AG04450 (cell line): Measurements from ENCODE around the gene INSC. TPM values are rescaled to one million over a fixed set of nuclear protein-coding genes. Genes with fewer than 3 reads are reported as not detected.

Source experiments
- CTCF ChIA-PET: fragments of 300-600, 350-600 bp; formaldehyde crosslinking; extraction: SDS; loops from one replicate; lab custom pipeline; 2022; ENCODE audit warnings: antibody characterized with exemption, inconsistent platforms; lab: Charles Lee
- POLR2A ChIA-PET: fragments of 350-600 bp; formaldehyde crosslinking; extraction: SDS; loops from one replicate; lab custom pipeline; 2021; ENCODE audit warnings: antibody characterized with exemption, inconsistent platforms; lab: Yijun Ruan, JAX
- DNase-seq: peaks from one replicate; pipeline ENCODE4 v3.0.0-alpha.2; 2011; ENCODE audit warnings: low read depth, low spot score
- H3K27ac ChIP-seq: one replicate; pipeline ENCODE4 v1.5.1; 2012; ENCODE audit warnings: low read depth, low read length, control low read depth
- H3K27me3 ChIP-seq: one replicate; pipeline ENCODE4 v1.6.0; 2012; ENCODE audit warnings: low read length; ENCODE audit not compliant: control insufficient read depth, insufficient read depth
- H3K4me3 ChIP-seq: 2 replicates; pipeline ENCODE4 v1.5.1; 2011; ENCODE audit warnings: mild to moderate bottlenecking, low read depth, low read length, control low read depth
- H3K9me3 ChIP-seq: 2 replicates; pipeline ENCODE4 v1.5.1; 2012; ENCODE audit warnings: low read length; ENCODE audit not compliant: control insufficient read depth, insufficient read depth
- CTCF ChIP-seq: IDR thresholded peaks from 2 replicates; pipeline ENCODE4 v1.5.1; 2011; ENCODE audit warnings: low read depth, low read length, control low read depth, inconsistent platforms
- polyA plus RNA-seq: library from polyadenylated mRNA; depleted of rRNA; stranded (reverse); fragments of >200 nt; gene quantifications from 2 replicates; pipeline ENCODE4 v1.2.3, GENCODE V29; 2011

Gene INSC
- polyA plus RNA-seq, 1 experiment, result 0.53 TPM

- ChIA-PET POLR2A (no interaction called here), CTCF (interaction anchor here (3.9 to 5.1 kb wide), 2 partner anchors 113 kb away, joined by 28 to 97 read pairs; no protein-coding TSS in a partner anchor)
- H3K27ac ChIP-seq, result no peak overlapping the region
- DNase-seq, result no peak
- H3K27me3 ChIP-seq, result no peaks in the 10 kb centered on the region
- H3K9me3 ChIP-seq, result no peaks in the 10 kb centered on the region
- H3K4me3 ChIP-seq, result no peak overlapping the region
- TF ChIP-seq CTCF, result no peak
Measured at GRCh38 chr11:15213471-15214231, 98.9 kb downstream of the INSC start.

GRCh38 chr11:15215005-15215404, 100.3 kb downstream of the INSC start:
- H3K27me3 ChIP-seq, result no peaks in the 10 kb centered on the region
- no peak for DNase-seq
- no peak overlapping the region for H3K4me3 ChIP-seq
- H3K9me3 ChIP-seq, result no peaks in the 10 kb centered on the region
- CTCF ChIA-PET, result interaction anchor here (3.9 kb wide), 1 partner anchor 115 kb away, joined by 28 read pairs; no protein-coding TSS in a partner anchor
- no peak overlapping the region for H3K27ac ChIP-seq
- POLR2A ChIA-PET, result no interaction called here
- TF ChIP-seq CTCF, result no peak

- no peaks in the 10 kb centered on the region for H3K9me3 ChIP-seq
- TF ChIP-seq CTCF, result peak; percentile 45
- H3K4me3 ChIP-seq, result no peak overlapping the region
- H3K27me3 ChIP-seq, result no peaks in the 10 kb centered on the region
- no peak overlapping the region for H3K27ac ChIP-seq
- DNase-seq, result no peak
- ChIA-PET CTCF (interaction anchor here (0.6 to 3.9 kb wide), 9 partner anchors 9 to 310 kb away, joined by 3 to 28 read pairs (median 3); no protein-coding TSS in a partner anchor), POLR2A (no interaction called here)
Measured at GRCh38 chr11:15216678-15217077, 102.0 kb downstream of the INSC start.

- no peaks in the 10 kb centered on the region for H3K9me3 ChIP-seq
- TF ChIP-seq CTCF, result no peak
- POLR2A ChIA-PET, result no interaction called here
- H3K4me3 ChIP-seq, result no peak overlapping the region
- CTCF ChIA-PET, result interaction anchor here (0.6 to 3.9 kb wide), 7 partner anchors 9 to 309 kb away, joined by 3 to 28 read pairs (median 3); no protein-coding TSS in a partner anchor
- H3K27ac ChIP-seq, result no peak overlapping the region
- no peak for DNase-seq
- no peaks in the 10 kb centered on the region for H3K27me3 ChIP-seq
Measured at GRCh38 chr11:15217416-15217815, 102.7 kb downstream of the INSC start.

- TF ChIP-seq CTCF, result no peak
- H3K27me3 ChIP-seq, result no peaks in the 10 kb centered on the region
- ChIA-PET CTCF (no interaction called here), POLR2A (no interaction called here)
- no peaks in the 10 kb centered on the region for H3K9me3 ChIP-seq
- H3K4me3 ChIP-seq, result no peak overlapping the region
- H3K27ac ChIP-seq, result no peak overlapping the region
- DNase-seq, result no peak
Measured at GRCh38 chr11:15222777-15223176, 108.1 kb downstream of the INSC start.
